Liver (tissue), 9 donors: ENCODE results near the gene SUGT1. TPM values are rescaled to one million over a fixed set of nuclear protein-coding genes. Genes with fewer than 3 reads are reported as not detected.

ENCODE experiments used
- DNase-seq: peaks from one replicate; pipeline ENCODE4 v3.0.0-alpha.2; 2017; ENCODE audit warnings: low spot score
- H3K27ac ChIP-seq, 2 donors: one replicate each; pipeline ENCODE4 v1.7.0; 2013; ENCODE audit warnings: inconsistent platforms in 2 of 2, low read length in 2 of 2, control low read depth in 1 of 2, low read depth in 1 of 2, mild to moderate bottlenecking in 1 of 2
- H3K27me3 ChIP-seq, 4 donors: one replicate each; pipeline versions ENCODE4 v1.6.1 to v1.7.0; 2013; ENCODE audit warnings: low read length in 3 of 4, inconsistent platforms in 1 of 4, mild to moderate bottlenecking in 1 of 4, moderate library complexity in 1 of 4; ENCODE audit not compliant: control insufficient read depth in 4 of 4, insufficient read depth in 4 of 4
- H3K36me3 ChIP-seq, 4 donors: one replicate each; pipeline versions ENCODE4 v1.6.1 to v1.7.0; 2013; ENCODE audit warnings: low read length in 3 of 4, mild to moderate bottlenecking in 3 of 4, low read depth in 1 of 4, moderate library complexity in 1 of 4; ENCODE audit not compliant: control insufficient read depth in 4 of 4, insufficient read depth in 3 of 4
- H3K4me1 ChIP-seq, 4 donors: one replicate each; pipeline versions ENCODE4 v1.6.1 to v1.7.0; 2013; ENCODE audit warnings: low read length in 3 of 4, mild to moderate bottlenecking in 3 of 4, moderate library complexity in 1 of 4; ENCODE audit not compliant: control insufficient read depth in 4 of 4, insufficient read depth in 4 of 4
- H3K4me3 ChIP-seq, 3 donors: one replicate each; pipeline versions ENCODE4 v1.6.1 to v1.7.0; 2013; ENCODE audit warnings: low read length in 3 of 3, control low read depth in 1 of 3, low read depth in 1 of 3, mild to moderate bottlenecking in 1 of 3
- H3K9ac ChIP-seq, 2 donors: one replicate each; pipeline ENCODE4 v1.7.0; 2013; ENCODE audit warnings: low read length in 2 of 2, mild to moderate bottlenecking in 2 of 2, moderate library complexity in 2 of 2, control low read depth in 1 of 2, low read depth in 1 of 2
- H3K9me3 ChIP-seq, 4 donors: one replicate each; pipeline versions ENCODE4 v1.6.1 to v1.7.0; 2013; ENCODE audit warnings: low read length in 3 of 4; ENCODE audit not compliant: control insufficient read depth in 4 of 4
- ATF3 ChIP-seq: IDR thresholded peaks from 2 replicates; pipeline ENCODE4 v1.6.1; 2016; ENCODE audit warnings: antibody characterized with exemption
- CTCF ChIP-seq: fragments of 150-350 bp; IDR thresholded peaks from 2 replicates; pipeline ENCODE4 v1.5.1; 2017; ENCODE audit warnings: improper control_type of control experiment, low read depth, low read length; ENCODE audit not compliant: missing input control
- FOXA1 ChIP-seq: IDR thresholded peaks from 2 replicates; pipeline ENCODE4 v1.6.1; 2016; ENCODE audit warnings: antibody characterized with exemption
- FOXA2 ChIP-seq: IDR thresholded peaks from 2 replicates; pipeline ENCODE4 v1.6.1; 2016; ENCODE audit warnings: antibody characterized with exemption
- GABPA ChIP-seq, 2 donors: IDR thresholded peaks in 1 of 2; conservative IDR thresholded peaks in 1 of 2; 2 replicates each; pipeline ENCODE4 v1.6.1; 2016; ENCODE audit warnings: antibody characterized with exemption in 2 of 2, mild to moderate bottlenecking in 1 of 2, moderate library complexity in 1 of 2
- HNF4A ChIP-seq, 2 donors: conservative IDR thresholded peaks; 2 replicates each; pipeline ENCODE4 v1.6.1; 2016; ENCODE audit warnings: antibody characterized with exemption in 2 of 2, mild to moderate bottlenecking in 2 of 2
- HNF4G ChIP-seq: IDR thresholded peaks from 2 replicates; pipeline ENCODE4 v1.6.1; 2016; ENCODE audit warnings: antibody characterized with exemption
- JUND ChIP-seq, 2 donors: IDR thresholded peaks; 2 replicates each; pipeline ENCODE4 v1.6.1; 2016; ENCODE audit warnings: antibody characterized with exemption in 2 of 2
- MAX ChIP-seq: IDR thresholded peaks from 2 replicates; pipeline ENCODE4 v1.6.1; 2016; ENCODE audit warnings: antibody characterized with exemption
- NR2F2 ChIP-seq: IDR thresholded peaks from 2 replicates; pipeline ENCODE4 v1.6.1; 2016; ENCODE audit warnings: antibody characterized with exemption
- RAD21 ChIP-seq, 2 donors: IDR thresholded peaks; 2 replicates each; pipeline ENCODE4 v1.6.1; 2016; ENCODE audit warnings: antibody characterized with exemption in 2 of 2, mild to moderate bottlenecking in 2 of 2
- REST ChIP-seq: IDR thresholded peaks from 2 replicates; pipeline ENCODE4 v1.6.1; 2016; ENCODE audit warnings: antibody characterized with exemption, mild to moderate bottlenecking
- RXRA ChIP-seq, 2 donors: IDR thresholded peaks; 2 replicates each; pipeline ENCODE4 v1.6.1; 2017 to 2018; ENCODE audit warnings: antibody characterized with exemption in 2 of 2, mild to moderate bottlenecking in 1 of 2
- SP1 ChIP-seq: IDR thresholded peaks from 2 replicates; pipeline ENCODE4 v1.6.1; 2018; ENCODE audit warnings: antibody characterized with exemption, mild to moderate bottlenecking
- TAF1 ChIP-seq: conservative IDR thresholded peaks from 2 replicates; pipeline ENCODE4 v1.6.1; 2016; ENCODE audit warnings: antibody characterized with exemption, mild to moderate bottlenecking
- YY1 ChIP-seq: IDR thresholded peaks from 2 replicates; pipeline ENCODE4 v1.6.1; 2016; ENCODE audit warnings: antibody characterized with exemption, mild to moderate bottlenecking
- ZBTB33 ChIP-seq: IDR thresholded peaks from 2 replicates; pipeline ENCODE4 v1.6.1; 2016; ENCODE audit warnings: antibody characterized with exemption
- WGBS: extraction: QIAGEN DNeasy Blood & Tissue Kit; methylation state at CpG from one replicate; pipeline ENCODE4 v1.1.7; 2013; 5-methylcytosine and 5-hydroxymethylcytosine counted together
- polyA plus RNA-seq, 2 donors: library from polyadenylated mRNA; stranded (reverse) in 1 of 2; unstranded in 1 of 2; fragments of 200-250 nt in 1 of 2; fragments of >200 nt in 1 of 2; fragmentation: Nextera tagmentation in 1 of 2; extraction: Ambion mirVana in 1 of 2; gene quantifications; one replicate each; pipeline versions ENCODE4 v1.2.1 to v1.2.3, GENCODE V29; 2013 to 2015
- total RNA-seq, 2 donors: library from RNA; depleted of rRNA; stranded (reverse); fragments of >200 nt; gene quantifications; one replicate each; pipeline ENCODE4 v1.2.3, GENCODE V29; 2014
- donor health status: healthy.
- donor health status: healthy.
- donor health status: healthy.
- donor health status: healthy.
- donor health status: healthy.

SUGT1 gene
- total and polyA plus RNA-seq, 4 donors, result 15.5 to 24.9 (median 20.8) TPM

- no peak for DNase-seq
- Histone ChIP-seq H3K9me3 (peaks cover 0 to 6% (median 1%) of the 10 kb centered on the region in 4 donors), H3K4me3 (peak within 1 kb of the TSS in 1 of 3 donors; percentile 39), H3K36me3 (no peaks in the 10 kb centered on the region), H3K9ac (no peak within 1 kb of the TSS), H3K4me1 (peaks cover 3 to 9% (median 8%) of the 10 kb centered on the region in 4 donors), H3K27ac (no peak within 1 kb of the TSS), H3K27me3 (peaks cover 2 to 7% (median 6%) of the 10 kb centered on the region in 4 donors)
- whole genome bisulfite sequencing, result 8% methylated on average over 34 of the region's 34 CpGs
- no peak for TF ChIP-seq ZBTB33
- no peak for TF ChIP-seq RAD21 (IDR thresholded peaks at IDR 0.05)
- TF ChIP-seq REST, result no peak
- no peak for TF ChIP-seq HNF4G
- no peak for TF ChIP-seq FOXA2
- no peak for TF ChIP-seq HNF4A (conservative IDR thresholded peaks at IDR 0.05)
- no peak for TF ChIP-seq ATF3
- TF ChIP-seq TAF1, result no peak
- no peak for TF ChIP-seq YY1
- no peak for TF ChIP-seq RXRA (IDR thresholded peaks at IDR 0.05)
- no peak for TF ChIP-seq CTCF
- TF ChIP-seq MAX, result no peak
- no peak for TF ChIP-seq JUND (IDR thresholded peaks at IDR 0.05)
- TF ChIP-seq GABPA (IDR thresholded peaks at IDR 0.05 in 1 of 2, conservative IDR thresholded peaks at IDR 0.05 in 1 of 2), result no peak
- no peak for TF ChIP-seq SP1
- no peak for TF ChIP-seq NR2F2
- no peak for TF ChIP-seq FOXA1
Observed at GRCh38 chr13:52739468-52740071, 86.9 kb downstream of the SUGT1 start, which contains the start of gene CNMD. Gene CNMD (minus strand): TSS chr13:52739820. CDS start chr13:52739701, 119 bp downstream.
